Adrenal gland (tissue), 5 donors: ENCODE measurements around the gene CTU2.

Experiments
- CTCF ChIP-seq, 6 experiments: fragments of 450-650 bp in 4 of 6; fragments of 200-600 bp in 2 of 6; sonication (generic) in 1 of 6; IDR thresholded peaks; 1 replicate in 5 of 6; 2 replicates in 1 of 6; pipeline versions ENCODE4 v1.5.1 to v1.8.0; 2016 to 2021; ENCODE audit warnings: antibody characterized with exemption in 6 of 6, mild to moderate bottlenecking in 2 of 6, moderate library complexity in 1 of 6
- POLR2A ChIP-seq, 2 donors: fragments of 450-650 bp; IDR thresholded peaks; one replicate each; pipeline ENCODE4 v1.6.1; 2017; ENCODE audit warnings: antibody characterized with exemption in 2 of 2, mild to moderate bottlenecking in 2 of 2, moderate library complexity in 1 of 2
- donor health status: DM: no; HTN: no; CAD: no.

- TF ChIP-seq CTCF (IDR thresholded peaks at IDR 0.05), result no peak
- no peak for TF ChIP-seq POLR2A (IDR thresholded peaks at IDR 0.05)
Measured at GRCh38 chr16:88740727-88741055, 34.4 kb downstream of the CTU2 start.
